Ishikawa (cell line): ENCODE results near the gene SLC8A3.

Experiments used
- CEBPB ChIP-seq: IDR thresholded peaks from 2 replicates; pipeline ENCODE4 v1.6.1; 2012
- CREB1 ChIP-seq: IDR thresholded peaks from 2 replicates; pipeline ENCODE4 v1.6.1; 2012; ENCODE audit warnings: low read depth
- EGR1 ChIP-seq: IDR thresholded peaks from 2 replicates; pipeline ENCODE4 v1.6.1; 2012
- EP300 ChIP-seq: IDR thresholded peaks from 2 replicates; pipeline ENCODE4 v1.6.1; 2012; ENCODE audit warnings: borderline replicate concordance
- FOXM1 ChIP-seq: IDR thresholded peaks from 2 replicates; pipeline ENCODE4 v1.6.1; 2012; ENCODE audit warnings: low read depth, borderline replicate concordance
- RAD21 ChIP-seq: IDR thresholded peaks from 2 replicates; pipeline ENCODE4 v1.6.1; 2012; ENCODE audit warnings: low read depth
- TAF1 ChIP-seq: IDR thresholded peaks from 2 replicates; pipeline ENCODE4 v1.6.1; 2012; ENCODE audit warnings: low read depth, mild to moderate bottlenecking
- YY1 ChIP-seq: IDR thresholded peaks from 2 replicates; pipeline ENCODE4 v1.6.1; 2012; ENCODE audit warnings: low read depth
- TF ChIP-seq, protein P1 (sequence below): IDR thresholded peaks from 2 replicates; pipeline ENCODE4 v1.6.1; 2012; ENCODE audit warnings: low read depth, mild to moderate bottlenecking
- TF ChIP-seq, protein P2 (sequence below): IDR thresholded peaks from 2 replicates; pipeline ENCODE4 v1.6.1; 2012
- TF ChIP-seq, protein P3 (sequence below): IDR thresholded peaks from 2 replicates; pipeline ENCODE4 v1.6.1; 2012

DNA sequence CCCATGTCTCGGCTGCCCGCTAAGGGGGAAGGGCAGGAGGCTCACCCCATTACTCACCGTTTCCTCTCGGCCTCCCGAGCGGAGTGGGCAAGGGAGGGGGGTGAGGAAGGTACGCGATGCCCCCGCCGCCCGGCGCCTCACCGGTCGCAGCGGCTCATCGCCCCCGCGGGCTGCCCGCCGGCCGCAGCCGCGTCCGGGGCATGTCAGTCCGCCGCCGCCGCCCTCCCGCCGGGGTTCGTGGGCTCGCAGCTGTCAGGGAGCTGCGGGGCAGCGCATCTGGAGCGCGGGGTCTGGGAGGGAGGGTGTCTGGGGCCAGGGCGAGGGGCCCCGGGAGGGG is 461 bp downstream of the SLC8A3 start:
- no peak for TF ChIP-seq TAF1
- TF ChIP-seq, protein P1, sequence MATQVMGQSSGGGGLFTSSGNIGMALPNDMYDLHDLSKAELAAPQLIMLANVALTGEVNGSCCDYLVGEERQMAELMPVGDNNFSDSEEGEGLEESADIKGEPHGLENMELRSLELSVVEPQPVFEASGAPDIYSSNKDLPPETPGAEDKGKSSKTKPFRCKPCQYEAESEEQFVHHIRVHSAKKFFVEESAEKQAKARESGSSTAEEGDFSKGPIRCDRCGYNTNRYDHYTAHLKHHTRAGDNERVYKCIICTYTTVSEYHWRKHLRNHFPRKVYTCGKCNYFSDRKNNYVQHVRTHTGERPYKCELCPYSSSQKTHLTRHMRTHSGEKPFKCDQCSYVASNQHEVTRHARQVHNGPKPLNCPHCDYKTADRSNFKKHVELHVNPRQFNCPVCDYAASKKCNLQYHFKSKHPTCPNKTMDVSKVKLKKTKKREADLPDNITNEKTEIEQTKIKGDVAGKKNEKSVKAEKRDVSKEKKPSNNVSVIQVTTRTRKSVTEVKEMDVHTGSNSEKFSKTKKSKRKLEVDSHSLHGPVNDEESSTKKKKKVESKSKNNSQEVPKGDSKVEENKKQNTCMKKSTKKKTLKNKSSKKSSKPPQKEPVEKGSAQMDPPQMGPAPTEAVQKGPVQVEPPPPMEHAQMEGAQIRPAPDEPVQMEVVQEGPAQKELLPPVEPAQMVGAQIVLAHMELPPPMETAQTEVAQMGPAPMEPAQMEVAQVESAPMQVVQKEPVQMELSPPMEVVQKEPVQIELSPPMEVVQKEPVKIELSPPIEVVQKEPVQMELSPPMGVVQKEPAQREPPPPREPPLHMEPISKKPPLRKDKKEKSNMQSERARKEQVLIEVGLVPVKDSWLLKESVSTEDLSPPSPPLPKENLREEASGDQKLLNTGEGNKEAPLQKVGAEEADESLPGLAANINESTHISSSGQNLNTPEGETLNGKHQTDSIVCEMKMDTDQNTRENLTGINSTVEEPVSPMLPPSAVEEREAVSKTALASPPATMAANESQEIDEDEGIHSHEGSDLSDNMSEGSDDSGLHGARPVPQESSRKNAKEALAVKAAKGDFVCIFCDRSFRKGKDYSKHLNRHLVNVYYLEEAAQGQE, result no peak
- TF ChIP-seq YY1, result no peak
- no peak for TF ChIP-seq EGR1
- TF ChIP-seq, protein P2, sequence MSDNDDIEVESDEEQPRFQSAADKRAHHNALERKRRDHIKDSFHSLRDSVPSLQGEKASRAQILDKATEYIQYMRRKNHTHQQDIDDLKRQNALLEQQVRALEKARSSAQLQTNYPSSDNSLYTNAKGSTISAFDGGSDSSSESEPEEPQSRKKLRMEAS, result no peak
- TF ChIP-seq, protein P3, sequence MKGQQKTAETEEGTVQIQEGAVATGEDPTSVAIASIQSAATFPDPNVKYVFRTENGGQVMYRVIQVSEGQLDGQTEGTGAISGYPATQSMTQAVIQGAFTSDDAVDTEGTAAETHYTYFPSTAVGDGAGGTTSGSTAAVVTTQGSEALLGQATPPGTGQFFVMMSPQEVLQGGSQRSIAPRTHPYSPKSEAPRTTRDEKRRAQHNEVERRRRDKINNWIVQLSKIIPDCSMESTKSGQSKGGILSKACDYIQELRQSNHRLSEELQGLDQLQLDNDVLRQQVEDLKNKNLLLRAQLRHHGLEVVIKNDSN, result no peak
- no peak for TF ChIP-seq RAD21
- TF ChIP-seq CREB1, result no peak
- TF ChIP-seq EP300, result no peak
- no peak for TF ChIP-seq FOXM1
- no peak for TF ChIP-seq CEBPB
